ENCODE results near the gene HIPK2.

HIPK2 gene

DNA sequence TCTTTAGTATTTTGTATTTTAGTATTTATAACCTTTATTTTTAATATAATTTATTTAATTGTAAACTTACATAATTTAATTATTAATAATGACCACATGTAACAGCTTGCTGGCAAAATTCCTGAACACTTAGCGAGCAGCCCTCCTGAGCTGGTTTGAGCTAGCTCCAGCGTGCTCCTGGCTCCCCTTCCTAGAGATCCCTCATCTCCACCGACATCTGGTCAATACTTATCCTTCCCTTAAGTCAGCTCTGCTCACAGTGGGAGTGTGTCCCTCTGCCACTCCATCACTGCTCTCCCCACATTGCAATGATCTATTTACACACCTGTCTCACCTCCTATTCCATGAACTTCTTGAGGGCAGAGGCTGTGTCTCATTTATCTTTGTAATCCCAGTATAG lies 30.6 kb upstream of the HIPK2 start:
- Histone ChIP-seq H3K9me2 (ENCODE audit: low read depth, low read length) (no peaks in the 10 kb centered on the region), H2AFZ (ENCODE audit: low read length) (no peak overlapping the region), H3K79me2 (ENCODE audit: insufficient read depth, low read length) (no peaks in the 10 kb centered on the region), H4K20me1 (ENCODE audit: insufficient read depth, low read length) (no peaks in the 10 kb centered on the region), H3K9me3 (ENCODE audit: low read length) (peaks cover 2% of the 10 kb centered on the region; the same call in 1 of the 2 replicates), H3K9ac (ENCODE audit: low read length) (no peak overlapping the region), H3F3A (ENCODE audit: insufficient read depth, low read length) (no peaks in the 10 kb centered on the region), H3K27me3 (ENCODE audit: insufficient read depth, low read length) (no peaks in the 10 kb centered on the region), H3K4me2 (ENCODE audit: low read length) (no peak overlapping the region), H3K4me1 (ENCODE audit: insufficient read depth, low read length, severe bottlenecking) (no peaks in the 10 kb centered on the region), H3K36me3 (ENCODE audit: insufficient read depth, low read length) (no peaks in the 10 kb centered on the region), H3K27ac (ENCODE audit: low read depth, low read length, poor library complexity, severe bottlenecking) (no peak overlapping the region), H3K4me3 (ENCODE audit: low read depth, low read length, poor library complexity, severe bottlenecking) (no peak overlapping the region)
- TF ChIP-seq EZH2 (IDR thresholded peaks at IDR 0.05; ENCODE audit: borderline replicate concordance, low read length) (no peak), CTCF (IDR thresholded peaks at IDR 0.05; ENCODE audit: low read length) (no peak)

GRCh38 chr7:139807009-139807408 lies 29.2 kb upstream of the HIPK2 start:
- no peak for TF ChIP-seq CTCF (IDR thresholded peaks at IDR 0.05; ENCODE audit: low read length)
- TF ChIP-seq EZH2 (IDR thresholded peaks at IDR 0.05; ENCODE audit: borderline replicate concordance, low read length) = no peak
- Histone ChIP-seq H3K36me3 (ENCODE audit: insufficient read depth, low read length) (no peaks in the 10 kb centered on the region), H3K27ac (ENCODE audit: low read depth, low read length, poor library complexity, severe bottlenecking) (no peak overlapping the region), H3F3A (ENCODE audit: insufficient read depth, low read length) (no peaks in the 10 kb centered on the region), H3K79me2 (ENCODE audit: insufficient read depth, low read length) (no peaks in the 10 kb centered on the region), H3K9me2 (ENCODE audit: low read depth, low read length) (no peaks in the 10 kb centered on the region), H3K9me3 (ENCODE audit: low read length) (peaks cover 2% of the 10 kb centered on the region; the same call in 1 of the 2 replicates), H3K4me1 (ENCODE audit: insufficient read depth, low read length, severe bottlenecking) (no peaks in the 10 kb centered on the region), H3K27me3 (ENCODE audit: insufficient read depth, low read length) (no peaks in the 10 kb centered on the region), H2AFZ (ENCODE audit: low read length) (no peak overlapping the region), H4K20me1 (ENCODE audit: insufficient read depth, low read length) (no peaks in the 10 kb centered on the region), H3K4me2 (ENCODE audit: low read length) (no peak overlapping the region), H3K9ac (ENCODE audit: low read length) (no peak overlapping the region), H3K4me3 (ENCODE audit: low read depth, low read length, poor library complexity, severe bottlenecking) (no peak overlapping the region)

DNA sequence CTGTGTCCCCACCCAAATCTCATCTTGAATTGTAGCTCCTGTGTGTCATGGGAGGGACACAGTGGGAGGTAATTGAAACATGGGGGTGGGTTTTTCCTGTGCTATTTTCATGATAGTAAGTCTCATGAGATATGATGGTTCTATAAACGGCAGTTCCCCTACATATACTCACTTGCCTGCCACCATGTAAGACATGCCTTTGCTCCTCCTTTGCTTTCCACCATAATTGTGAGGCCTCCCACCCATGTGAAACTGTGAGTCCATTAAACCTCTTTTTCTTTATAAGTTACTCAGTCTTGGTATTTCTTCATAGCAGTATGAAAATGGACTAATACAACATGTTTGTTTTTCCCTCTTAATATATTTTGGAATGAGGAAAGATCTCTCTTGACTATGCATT lies 26.8 kb upstream of the HIPK2 start:
- Histone ChIP-seq H3K79me2 (ENCODE audit: insufficient read depth, low read length) (no peaks in the 10 kb centered on the region), H3K9me3 (ENCODE audit: low read length) (peaks cover 2% of the 10 kb centered on the region; the same call in 1 of the 2 replicates), H3K27me3 (ENCODE audit: insufficient read depth, low read length) (no peaks in the 10 kb centered on the region), H4K20me1 (ENCODE audit: insufficient read depth, low read length) (no peaks in the 10 kb centered on the region), H3K9ac (ENCODE audit: low read length) (no peak overlapping the region), H3K4me3 (ENCODE audit: low read depth, low read length, poor library complexity, severe bottlenecking) (no peak overlapping the region), H3K27ac (ENCODE audit: low read depth, low read length, poor library complexity, severe bottlenecking) (no peak overlapping the region), H3K4me1 (ENCODE audit: insufficient read depth, low read length, severe bottlenecking) (no peaks in the 10 kb centered on the region), H3K9me2 (ENCODE audit: low read depth, low read length) (no peaks in the 10 kb centered on the region), H3K36me3 (ENCODE audit: insufficient read depth, low read length) (no peaks in the 10 kb centered on the region), H3F3A (ENCODE audit: insufficient read depth, low read length) (no peaks in the 10 kb centered on the region), H3K4me2 (ENCODE audit: low read length) (no peak overlapping the region), H2AFZ (ENCODE audit: low read length) (no peak overlapping the region)
- TF ChIP-seq EZH2 (IDR thresholded peaks at IDR 0.05; ENCODE audit: borderline replicate concordance, low read length) = no peak
- TF ChIP-seq CTCF (IDR thresholded peaks at IDR 0.05; ENCODE audit: low read length) = no peak

Data from OCI-LY1 (cell line).